ENCODE data around the gene MDFIC.

Gene MDFIC

GRCh38 chr7:114957444-114957843, 35.5 kb downstream of the MDFIC start:
- DNase-seq = no peak

GRCh38 chr7:114959931-114960330, 38.0 kb downstream of the MDFIC start:
- no peak for DNase-seq

GRCh38 chr7:114962441-114962840, 40.5 kb downstream of the MDFIC start:
- DNase-seq = no peak

GRCh38 chr7:114966156-114966555, 44.3 kb downstream of the MDFIC start:
- DNase-seq = no peak

- DNase-seq = no peak
Observed at GRCh38 chr7:114969096-114969495, 47.2 kb downstream of the MDFIC start.

- no peak for DNase-seq
Observed at GRCh38 chr7:114970308-114970707, 48.4 kb downstream of the MDFIC start.

GRCh38 chr7:114970732-114971131, 48.8 kb downstream of the MDFIC start:
- DNase-seq = no peak

GRCh38 chr7:114972567-114972966, 50.7 kb downstream of the MDFIC start:
- no peak for DNase-seq

GRCh38 chr7:114973147-114973546, 51.3 kb downstream of the MDFIC start:
- no peak for DNase-seq

- no peak for DNase-seq
Observed at GRCh38 chr7:114975401-114975800, 53.5 kb downstream of the MDFIC start.

GRCh38 chr7:114976666-114977065, 54.8 kb downstream of the MDFIC start:
- DNase-seq = no peak

- no peak for DNase-seq
Observed at GRCh38 chr7:114977277-114977676, 55.4 kb downstream of the MDFIC start.

- no peak for DNase-seq
Observed at GRCh38 chr7:114979388-114979787, 57.5 kb downstream of the MDFIC start.

- no peak for DNase-seq
Observed at GRCh38 chr7:114979803-114980507, 58.1 kb downstream of the MDFIC start.

GRCh38 chr7:114981323-114981722, 59.4 kb downstream of the MDFIC start:
- DNase-seq = no peak

GRCh38 chr7:114985116-114985715, 63.3 kb downstream of the MDFIC start:
- no peak for DNase-seq

- DNase-seq = no peak
Observed at GRCh38 chr7:114986190-114987180, 64.6 kb downstream of the MDFIC start.

GRCh38 chr7:114988026-114988425, 66.1 kb downstream of the MDFIC start:
- DNase-seq = no peak

GRCh38 chr7:114988755-114989375, 67.0 kb downstream of the MDFIC start:
- no peak for DNase-seq

- DNase-seq = no peak
Observed at GRCh38 chr7:114989531-114989930, 67.6 kb downstream of the MDFIC start.

- no peak for DNase-seq
Observed at GRCh38 chr7:114997487-114998404, 75.9 kb downstream of the MDFIC start.

GRCh38 chr7:115004121-115004520, 82.2 kb downstream of the MDFIC start:
- no peak for DNase-seq

All from NCI-H2171 (cell line).